Colon (tissue), 2 donors: ENCODE data around the gene ZFAND6.
"Not testable (repeated sequence)": the region's sequence is repeated elsewhere in the genome, so short reads cannot be mapped to it uniquely, and the experiment has no call there.

Experiments
- FAIRE-seq: peaks from 2 replicates; lab custom pipeline; 2012; peaks lifted over from hg19 to GRCh38; lab: Jason Lieb, UNC
- donor health status: control.
- donor health status: control.

ZFAND6 gene

DNA sequence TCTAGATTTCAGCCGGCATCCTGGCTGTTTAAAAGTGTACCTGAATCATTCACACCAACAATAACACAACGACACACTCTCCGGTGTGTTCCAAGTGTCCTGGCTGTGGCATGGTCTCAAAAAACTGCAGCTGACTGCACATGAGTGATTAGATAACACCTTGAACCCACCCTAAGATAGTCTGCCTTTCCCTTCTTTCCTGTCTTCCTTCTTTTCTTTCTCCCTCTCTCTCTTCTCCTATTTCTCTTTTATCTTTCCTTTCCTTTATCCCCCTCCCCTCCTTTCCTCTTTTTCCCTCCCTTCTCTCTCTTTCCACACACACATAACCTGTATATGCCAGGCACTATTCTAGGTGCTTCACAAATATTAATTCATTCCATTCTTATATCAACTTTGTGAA lies 92.1 kb downstream of the ZFAND6 start:
- no peak for FAIRE-seq

DNA sequence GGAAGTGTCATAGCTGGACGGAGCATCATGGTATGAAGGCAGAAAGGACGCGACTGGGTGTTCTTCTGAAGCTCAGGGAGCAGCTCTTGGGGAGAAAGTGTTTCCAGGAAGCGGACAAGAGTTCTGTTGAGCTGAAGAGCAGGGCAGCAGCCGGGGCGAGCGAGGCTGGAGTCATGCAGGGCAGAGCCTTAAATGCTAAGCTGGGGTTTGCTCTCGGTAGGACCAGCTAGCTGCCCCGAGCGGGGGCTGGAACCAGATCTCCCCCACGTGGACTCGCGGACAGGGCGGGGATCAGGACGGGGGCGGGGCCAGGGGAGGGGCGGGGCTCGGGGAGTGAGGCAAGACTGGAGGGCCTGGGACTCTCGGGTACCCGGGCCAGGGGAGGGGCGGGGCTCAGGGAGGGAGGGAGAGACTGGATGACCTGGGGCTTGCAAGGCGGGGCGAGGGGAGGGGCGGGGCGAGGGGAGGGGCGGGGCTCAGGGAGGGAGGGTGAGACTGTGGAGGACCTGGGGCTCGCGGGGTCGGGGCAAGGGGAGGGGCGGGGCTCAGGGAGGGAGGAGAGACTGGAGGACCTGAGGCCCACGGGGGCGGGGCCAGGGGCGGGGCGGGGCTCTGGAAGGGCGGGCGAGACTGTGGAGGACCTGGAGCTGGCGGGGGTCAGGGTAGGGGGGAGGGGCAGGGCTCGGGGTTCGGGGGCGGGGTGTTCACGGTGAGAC lies 92.9 kb downstream of the ZFAND6 start:
- no peak for FAIRE-seq

- no peak for FAIRE-seq
Observed at GRCh38 chr15:80152896-80153876, 93.7 kb downstream of the ZFAND6 start, which contains the start of gene FAH. FAH (plus strand) TSS chr15:80152999; CDS start chr15:80153055, 56 bp downstream.

GRCh38 chr15:80153900-80154299 lies 94.4 kb downstream of the ZFAND6 start:
- no peak for FAIRE-seq

DNA sequence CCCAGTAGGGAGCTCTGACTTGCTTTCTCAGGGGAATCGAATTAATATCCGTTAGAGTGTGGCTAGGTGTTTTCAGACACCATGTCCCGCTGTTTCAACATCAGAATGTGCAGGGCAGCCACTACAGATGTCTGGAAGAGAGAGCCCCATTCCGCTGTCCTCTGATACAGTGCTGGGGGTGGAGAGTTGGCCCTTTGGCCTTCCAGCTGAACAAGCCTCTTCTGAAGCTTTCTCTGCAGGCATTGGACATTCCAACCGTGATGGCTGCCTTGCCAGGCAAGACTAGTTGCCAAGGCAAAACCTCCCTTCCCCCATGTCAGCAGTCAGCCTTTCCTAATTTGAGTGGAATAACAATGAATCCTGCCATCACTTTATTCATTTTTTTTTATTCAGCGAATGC lies 94.9 kb downstream of the ZFAND6 start:
- no peak for FAIRE-seq

- no peak for FAIRE-seq
Observed at GRCh38 chr15:80155001-80155377, 95.5 kb downstream of the ZFAND6 start.

GRCh38 chr15:80155378-80156175 lies 96.1 kb downstream of the ZFAND6 start:
- not testable (repeated sequence) for FAIRE-seq

DNA sequence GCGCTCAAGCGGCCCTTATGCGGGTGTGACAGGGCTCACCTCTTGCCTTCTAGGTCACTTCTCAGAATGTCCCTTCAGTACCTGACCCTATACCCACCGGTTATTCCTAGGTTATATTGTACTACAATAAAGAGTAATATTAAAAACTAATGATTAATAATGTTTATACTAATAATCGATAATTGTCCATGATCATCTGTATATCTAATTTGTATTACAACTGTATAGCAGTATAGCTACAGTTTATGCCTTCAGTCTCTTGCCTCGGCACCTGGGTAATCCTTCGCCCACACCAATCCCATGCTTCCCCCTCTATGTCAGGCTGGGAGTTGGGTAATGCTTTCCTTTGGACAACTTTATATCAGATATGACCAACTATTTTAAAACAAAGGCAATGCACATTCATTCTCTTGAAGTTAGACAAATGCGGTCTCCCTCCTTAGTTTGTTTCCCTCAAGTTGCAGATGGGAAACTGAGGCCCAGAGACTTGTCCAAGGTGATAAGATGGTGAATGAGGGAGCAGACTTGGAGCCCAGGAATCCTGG lies 96.8 kb downstream of the ZFAND6 start:
- no peak for FAIRE-seq

DNA sequence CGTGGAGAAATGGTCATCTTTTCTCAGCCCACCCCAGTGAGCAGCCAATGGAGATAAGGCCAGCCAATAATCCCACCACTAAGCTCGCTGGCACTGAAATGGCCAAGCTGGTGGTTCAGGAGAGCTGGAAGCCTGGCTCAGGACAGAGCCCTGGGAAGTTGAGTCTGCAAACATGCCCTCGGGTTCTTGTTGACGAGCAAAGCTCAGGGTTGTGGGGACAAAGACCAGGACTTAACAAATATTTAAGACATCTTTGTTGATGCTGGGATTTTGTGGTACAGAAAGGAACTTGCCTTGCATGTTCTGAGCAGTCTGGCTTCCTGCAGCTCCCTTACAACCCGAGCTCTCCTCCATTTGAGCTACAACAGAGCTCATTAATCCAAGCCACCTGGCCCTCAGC lies 97.7 kb downstream of the ZFAND6 start:
- no peak for FAIRE-seq

GRCh38 chr15:80159301-80159700 lies 99.8 kb downstream of the ZFAND6 start:
- FAIRE-seq: no peak

GRCh38 chr15:80159811-80160569 lies 100.5 kb downstream of the ZFAND6 start:
- FAIRE-seq: no peak

DNA sequence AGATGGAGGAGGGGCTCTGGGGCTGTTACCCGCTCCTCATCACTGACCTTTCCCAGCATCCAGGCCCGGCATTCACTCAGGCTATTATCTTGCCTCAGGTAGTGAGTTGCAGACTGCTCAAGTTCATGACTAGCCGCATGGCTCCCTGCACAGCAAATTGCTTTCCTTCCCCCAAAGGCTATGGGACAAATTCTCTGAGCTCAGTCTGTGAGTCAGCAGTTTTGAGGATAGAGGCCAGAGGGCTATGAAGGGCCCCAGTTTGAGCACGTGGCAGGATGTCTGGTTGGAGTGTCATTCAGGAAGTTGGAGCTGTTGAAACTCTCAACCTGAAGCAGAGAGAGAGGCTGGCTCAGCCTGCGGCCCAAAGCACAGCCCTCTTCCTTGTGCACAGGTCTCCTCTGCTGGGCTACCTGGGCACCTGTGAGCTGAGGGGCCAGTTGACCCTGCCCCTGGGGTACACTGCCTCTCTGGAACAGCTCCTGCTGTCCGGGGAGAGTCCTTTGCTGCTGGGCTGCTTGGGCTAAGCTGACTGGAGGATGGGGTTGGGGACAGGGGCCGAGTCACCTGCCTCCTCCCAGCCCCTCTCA lies 101.2 kb downstream of the ZFAND6 start:
- no peak for FAIRE-seq

GRCh38 chr15:80161468-80162016 lies 102.1 kb downstream of the ZFAND6 start:
- no peak for FAIRE-seq

- FAIRE-seq: no peak
Observed at GRCh38 chr15:80162059-80162554, 102.6 kb downstream of the ZFAND6 start.

- FAIRE-seq: no peak
Observed at GRCh38 chr15:80163217-80163616, 103.7 kb downstream of the ZFAND6 start.

DNA sequence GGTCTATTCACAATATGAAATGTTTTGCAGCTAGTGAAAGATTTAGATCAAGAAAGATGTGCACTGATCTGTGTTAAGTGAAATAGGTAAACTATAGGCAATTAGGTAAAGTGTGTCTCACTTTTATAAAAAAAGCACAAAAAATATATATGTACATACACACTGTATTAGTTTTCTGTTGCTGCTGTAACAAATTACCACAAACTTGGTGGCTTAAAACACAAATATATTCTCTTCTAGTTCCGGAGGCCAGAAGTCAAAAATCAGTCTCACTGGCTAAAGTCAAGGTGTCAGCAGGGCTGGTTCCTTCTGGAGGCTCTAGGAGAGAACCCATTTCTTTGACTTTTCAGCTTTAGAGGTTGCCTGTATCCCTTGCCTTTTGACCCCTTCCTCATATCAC lies 104.4 kb downstream of the ZFAND6 start:
- FAIRE-seq: no peak

- no peak for FAIRE-seq
Observed at GRCh38 chr15:80167936-80168335, 108.5 kb downstream of the ZFAND6 start.

- FAIRE-seq: no peak
Observed at GRCh38 chr15:80168421-80168820, 108.9 kb downstream of the ZFAND6 start.

GRCh38 chr15:80169768-80170357 lies 110.4 kb downstream of the ZFAND6 start:
- no peak for FAIRE-seq

- FAIRE-seq: no peak
Observed at GRCh38 chr15:80170596-80170995, 111.1 kb downstream of the ZFAND6 start.
